ENCODE measurements around the gene ERBIN.
"Not testable (repeated sequence)": the region's sequence is repeated elsewhere in the genome, so short reads cannot be mapped to it uniquely, and the experiment has no call there.

The ERBIN gene

DNA sequence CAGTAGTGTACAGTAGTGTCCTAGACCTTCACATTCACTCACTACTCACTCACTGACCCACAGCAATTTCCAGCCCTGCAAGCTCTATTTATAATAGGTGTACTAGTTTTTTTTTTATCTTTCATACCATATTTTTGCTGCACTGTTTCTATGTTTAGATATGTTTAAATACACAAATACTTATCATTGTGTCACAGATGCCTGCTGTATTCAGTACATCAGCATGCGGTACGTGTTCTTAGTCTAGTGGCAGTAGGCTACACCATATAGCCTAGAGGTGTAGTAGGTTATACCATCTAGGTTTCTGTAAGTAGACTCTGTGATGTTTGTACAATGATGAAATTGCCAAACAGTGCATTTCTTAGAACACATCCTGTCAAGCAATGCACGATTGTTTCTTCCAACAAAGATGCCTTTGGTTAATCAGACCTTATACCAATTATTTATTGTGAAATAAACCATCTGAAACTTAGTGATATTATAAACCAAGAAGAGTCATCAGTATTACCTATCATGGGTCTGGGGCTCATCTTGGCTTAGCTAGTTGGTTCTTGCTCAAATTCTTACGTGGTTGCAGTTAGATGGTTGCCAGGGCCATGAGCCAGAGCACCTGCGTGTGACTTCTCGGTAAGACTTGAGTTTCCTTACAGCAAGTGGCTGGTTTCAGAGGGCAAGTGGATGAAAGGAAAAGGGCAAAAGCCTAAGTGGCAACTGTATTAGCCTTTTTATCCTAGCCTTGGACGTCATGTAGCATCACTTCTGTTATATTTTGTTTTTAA lies 41.1 kb downstream of the ERBIN start:
- DNase-seq = no peak

- DNase-seq = no peak
Measured at GRCh38 chr5:65969539-65970393, 43.4 kb downstream of the ERBIN start.

DNA sequence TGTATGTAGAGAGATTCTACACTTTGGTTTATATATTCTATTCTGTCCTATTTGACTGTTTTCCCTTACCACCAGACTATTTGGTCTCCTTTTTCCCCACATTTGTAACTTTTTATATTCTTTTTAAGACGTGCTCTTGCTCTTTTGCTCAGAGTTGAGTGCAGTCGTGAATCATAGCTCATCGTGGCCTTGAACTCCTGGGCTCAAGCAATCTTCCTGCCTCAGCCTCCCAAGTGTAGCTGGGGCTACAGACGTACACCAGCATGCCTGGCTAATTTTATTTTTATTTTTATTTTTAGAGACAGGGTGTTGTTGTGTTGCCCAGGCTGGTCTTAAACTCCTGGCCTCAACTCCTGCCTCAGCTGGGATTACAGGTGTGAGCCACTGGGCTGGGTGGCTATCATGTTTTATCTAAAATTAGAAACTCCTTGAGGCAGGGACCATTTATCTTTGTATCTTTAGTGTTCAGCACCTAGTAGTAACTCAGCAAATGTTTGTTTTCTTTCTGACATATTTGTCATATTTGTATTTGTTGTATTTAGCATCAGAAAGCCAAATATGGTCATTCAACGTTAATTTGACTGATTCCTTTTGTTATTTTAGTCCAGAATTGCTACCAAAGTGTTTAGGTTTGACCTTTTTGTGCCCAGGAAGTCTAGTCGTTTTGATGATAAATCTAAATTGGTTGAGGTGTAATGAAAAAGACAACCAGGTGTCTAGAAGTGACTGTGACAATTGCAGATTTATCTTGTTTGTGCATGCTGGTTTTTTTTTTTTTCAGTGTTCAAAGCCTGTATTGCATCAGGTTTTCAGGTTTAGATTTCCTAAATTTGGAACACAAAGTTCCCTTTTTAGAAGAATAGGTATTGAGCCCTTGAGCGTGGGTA lies 44.3 kb downstream of the ERBIN start:
- no peak for DNase-seq

DNA sequence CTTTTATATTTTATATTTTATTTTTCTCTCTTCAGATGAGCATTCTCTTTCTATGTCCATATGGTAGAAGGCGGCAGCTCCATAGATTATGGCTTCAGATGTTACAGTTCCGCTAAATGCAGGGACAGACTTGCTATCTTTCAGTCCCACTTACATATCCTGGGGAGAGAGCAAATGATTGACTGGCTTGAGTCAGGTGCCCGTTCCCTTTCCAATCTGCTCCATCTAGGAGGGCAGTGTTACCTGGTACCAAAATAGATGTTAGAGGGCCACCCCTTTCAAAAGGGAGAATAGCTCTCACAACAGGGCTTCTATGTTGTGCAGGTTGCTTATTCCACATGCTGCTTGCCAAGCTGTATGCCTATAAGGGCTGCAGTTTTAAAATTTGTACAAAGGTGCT lies 45.3 kb downstream of the ERBIN start:
- DNase-seq = no peak

- not testable (repeated sequence) for DNase-seq
Measured at GRCh38 chr5:65972896-65973295, 46.5 kb downstream of the ERBIN start.

DNA sequence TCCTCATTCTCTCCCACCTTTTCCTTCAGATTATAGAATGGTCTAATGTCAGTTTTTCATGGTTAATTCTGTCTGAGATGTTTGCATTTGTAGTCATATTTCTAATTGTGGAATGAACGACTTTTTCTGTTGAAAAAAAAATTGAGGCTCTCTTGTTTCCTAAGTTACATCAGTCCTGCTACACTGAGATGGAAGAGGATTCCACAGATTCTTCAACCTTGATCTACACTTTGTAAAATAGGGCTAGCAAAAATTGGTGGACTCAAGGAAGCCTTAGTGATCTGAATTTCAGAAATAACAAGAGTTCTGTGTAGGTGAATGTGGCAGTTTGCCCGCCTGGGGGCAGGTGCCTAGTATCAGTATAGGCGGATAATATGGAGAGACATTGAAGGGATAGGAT lies 51.9 kb downstream of the ERBIN start:
- no peak for DNase-seq

GRCh38 chr5:65981548-65981947 lies 55.2 kb downstream of the ERBIN start:
- peak in 1 of 5 experiments; percentile 37 for DNase-seq

GRCh38 chr5:65981969-65982619 lies 55.7 kb downstream of the ERBIN start:
- no peak for DNase-seq

DNA sequence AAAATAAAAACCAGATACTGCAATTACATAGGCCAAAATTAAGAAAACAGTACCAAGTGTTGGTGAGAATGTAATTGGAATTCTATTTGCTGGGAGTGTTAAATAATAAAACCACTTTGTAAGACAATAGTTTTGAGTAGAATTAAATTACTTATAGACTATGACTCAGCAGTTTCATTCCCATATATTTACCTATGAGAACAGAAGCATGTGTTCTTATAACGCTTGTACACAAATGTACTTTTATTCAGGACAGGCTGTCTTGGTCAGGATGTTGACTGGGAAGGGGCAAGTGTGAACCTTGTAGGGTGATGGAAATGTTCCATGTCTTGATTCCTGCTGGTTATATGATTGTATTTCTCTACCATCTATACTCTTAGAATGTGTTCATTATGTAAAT lies 56.3 kb downstream of the ERBIN start:
- no peak for DNase-seq

- no peak for DNase-seq
Measured at GRCh38 chr5:65984098-65984885, 57.9 kb downstream of the ERBIN start.

DNA sequence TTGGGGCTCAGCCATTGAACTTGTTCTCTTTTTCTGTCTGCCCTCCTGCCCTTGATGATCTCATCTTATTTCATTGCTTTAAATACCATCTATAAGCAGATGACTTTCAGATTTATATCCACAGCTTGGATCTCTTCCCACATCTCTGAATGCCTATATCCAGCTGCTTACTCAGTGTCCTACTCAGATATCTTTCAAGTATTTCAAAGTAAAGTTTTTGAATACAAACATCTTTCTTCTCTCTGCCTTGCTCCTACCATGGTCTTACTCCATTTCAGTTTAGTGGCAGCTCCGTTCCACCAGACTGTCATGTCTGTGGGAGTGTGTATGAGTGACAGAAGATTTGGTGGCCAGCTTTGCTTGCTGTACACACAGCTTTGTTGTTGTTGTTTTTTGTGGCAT lies 59.7 kb downstream of the ERBIN start:
- DNase-seq = no peak

DNA sequence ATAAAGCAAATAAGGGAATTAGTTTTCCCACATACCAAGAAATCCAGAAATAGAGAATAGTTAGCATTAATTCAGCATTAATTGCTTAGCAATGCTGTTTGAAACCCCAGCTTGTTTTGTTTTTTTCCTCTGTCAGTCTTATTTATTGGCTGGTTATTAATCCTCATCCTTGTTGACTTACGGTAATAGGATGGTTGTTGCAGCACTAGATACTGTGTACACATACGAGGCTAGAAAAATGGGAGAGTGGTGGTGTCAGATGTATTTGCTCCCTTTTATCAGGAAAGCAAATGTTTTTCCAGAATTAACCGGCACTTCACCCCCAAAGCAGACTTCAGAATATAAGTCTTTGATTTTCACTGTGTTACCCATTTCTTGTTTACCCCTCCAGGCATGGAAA lies 60.4 kb downstream of the ERBIN start:
- DNase-seq = no peak

- DNase-seq = no peak
Measured at GRCh38 chr5:65987982-65988381, 61.6 kb downstream of the ERBIN start.

- DNase-seq = no peak
Measured at GRCh38 chr5:65989158-65989557, 62.8 kb downstream of the ERBIN start.

GRCh38 chr5:65992630-65993029 lies 66.3 kb downstream of the ERBIN start:
- no peak for DNase-seq

DNA sequence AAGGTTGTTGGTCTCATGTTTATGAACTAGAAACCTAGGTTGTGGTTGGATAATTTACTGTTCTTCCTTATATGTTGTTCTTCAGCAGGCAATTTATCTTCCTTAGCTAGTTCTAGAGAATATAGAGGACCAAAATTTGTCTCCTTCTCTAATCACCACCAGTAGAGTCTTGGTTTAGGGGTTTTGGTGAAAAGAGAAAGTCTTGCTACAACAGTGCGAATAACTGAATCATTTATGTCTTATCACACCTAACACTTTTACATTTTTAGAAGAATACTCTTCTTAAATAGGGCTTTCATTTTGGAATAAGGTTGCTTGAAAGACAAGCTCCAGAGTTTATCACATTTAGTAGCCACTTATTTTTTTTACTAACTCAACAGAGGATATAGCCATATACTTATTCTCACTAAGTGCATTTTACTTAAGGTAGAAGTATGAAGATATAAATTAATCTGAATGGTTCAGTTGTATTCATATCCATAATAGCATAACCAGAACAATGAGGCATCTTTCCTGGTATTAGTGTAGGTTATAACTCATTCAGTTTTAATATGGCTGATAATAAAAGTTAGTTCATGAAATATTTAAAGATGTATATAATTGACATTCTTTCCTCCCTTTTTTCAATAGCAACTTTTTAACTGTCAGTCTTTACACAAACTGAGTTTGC lies 67.9 kb downstream of the ERBIN start:
- no peak for DNase-seq

- DNase-seq = no peak
Measured at GRCh38 chr5:65999061-65999723, 72.8 kb downstream of the ERBIN start.

- no peak for DNase-seq
Measured at GRCh38 chr5:66001952-66002351, 75.6 kb downstream of the ERBIN start.

DNA sequence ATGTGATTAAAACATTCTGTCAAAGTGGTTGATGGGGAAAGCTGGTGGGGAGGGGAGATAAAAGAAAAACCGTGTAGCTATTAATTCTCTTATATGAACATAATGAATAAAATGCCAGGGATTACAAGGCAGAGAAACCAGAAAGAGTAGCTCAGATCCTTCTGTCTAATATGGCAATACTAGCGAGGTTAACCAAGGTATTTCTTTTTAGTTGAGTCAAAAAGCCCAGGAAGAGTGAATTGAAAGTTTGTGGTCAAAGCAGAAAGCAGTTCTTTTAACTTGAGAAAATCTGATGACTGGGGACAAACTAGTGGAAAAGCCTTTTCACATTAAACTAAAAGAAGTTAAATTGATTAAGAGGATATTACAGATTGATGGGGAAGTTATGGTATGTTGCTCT lies 76.0 kb downstream of the ERBIN start:
- peak in 1 of 5 experiments; percentile 54 for DNase-seq

GRCh38 chr5:66004216-66004615 lies 77.8 kb downstream of the ERBIN start:
- no peak for DNase-seq

Data from T-helper 2 cell (primary cell).